ENCODE data around the gene ATXN7L1. TPM values are rescaled to one million over a fixed set of nuclear protein-coding genes. Genes with fewer than 3 reads are reported as not detected.

Gene ATXN7L1
- polyA plus RNA-seq, 1 donor from 2014 or later, result 17.8 TPM

DNA sequence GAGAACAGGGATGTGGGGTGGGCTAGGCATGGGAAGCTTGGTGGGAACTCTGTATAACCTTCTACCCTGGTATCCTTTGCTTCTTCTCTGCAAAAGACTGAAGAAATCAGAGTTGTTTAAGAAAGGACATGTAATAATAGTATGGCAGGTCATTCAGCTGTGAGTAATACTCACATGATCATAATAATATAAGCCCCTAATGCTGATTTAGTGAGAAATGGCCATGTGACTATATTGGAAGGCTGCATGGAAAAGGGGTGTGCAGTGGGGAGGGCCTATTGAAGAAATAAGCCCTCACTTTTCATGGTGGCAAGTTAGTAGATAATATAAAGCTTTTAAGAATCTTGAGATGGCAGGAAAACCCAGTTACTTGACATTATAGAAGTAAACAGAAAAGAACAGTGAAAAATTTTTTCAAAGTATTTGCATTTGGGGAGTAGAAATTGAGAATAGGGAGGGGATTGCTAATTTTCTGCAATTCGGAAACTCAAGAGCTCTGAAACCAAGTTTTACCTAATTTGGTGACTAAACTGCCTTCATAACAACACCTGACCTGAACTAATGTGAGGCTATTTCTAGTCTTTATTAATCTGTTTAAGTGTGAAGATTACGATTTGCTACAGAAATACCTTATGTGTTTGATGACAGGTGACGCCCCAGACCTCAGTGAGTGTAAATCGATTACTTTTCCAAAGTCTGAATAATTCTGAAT, 44.4 kb downstream of the ATXN7L1 start:
- H3K9me3 Mint-ChIP-seq, result peaks cover 0 to 1% (median 0%) of the 10 kb centered on the region in 3 donors
- H3K4me3 Mint-ChIP-seq, result peak overlapping the region in 1 of 4 donors; percentile 24
- H3K27ac Mint-ChIP-seq, result peak overlapping the region in 1 of 3 donors; percentile 63
- peaks cover 2% of the 10 kb centered on the region for H3K36me3 Mint-ChIP-seq
- H3K27me3 Mint-ChIP-seq, result peaks cover 4% of the 10 kb centered on the region
- peaks cover 0 to 2% (median 0%) of the 10 kb centered on the region in 3 donors for H3K4me1 Mint-ChIP-seq

DNA sequence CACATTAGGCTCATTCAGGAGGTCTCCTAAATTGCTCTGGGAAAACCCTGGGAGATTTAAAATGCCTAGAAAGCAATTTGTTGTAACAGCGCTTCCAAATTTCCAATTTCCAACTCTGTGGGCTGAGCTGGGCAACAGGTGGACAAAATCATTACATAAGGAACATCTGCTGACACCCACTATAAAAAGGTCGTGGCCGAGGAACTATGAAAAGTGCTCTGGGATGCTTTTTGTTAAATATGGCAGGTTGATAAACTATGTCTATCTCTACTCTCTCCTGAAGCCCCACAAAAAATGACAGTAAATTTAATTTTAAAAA, 45.1 kb downstream of the ATXN7L1 start:
- Mint-ChIP-seq H3K36me3 (peaks cover 2% of the 10 kb centered on the region), H3K4me1 (peaks cover 0 to 2% (median 0%) of the 10 kb centered on the region in 3 donors), H3K27ac (no peak overlapping the region), H3K4me3 (no peak overlapping the region), H3K9me3 (peaks cover 0 to 1% (median 0%) of the 10 kb centered on the region in 3 donors), H3K27me3 (peaks cover 4% of the 10 kb centered on the region)

DNA sequence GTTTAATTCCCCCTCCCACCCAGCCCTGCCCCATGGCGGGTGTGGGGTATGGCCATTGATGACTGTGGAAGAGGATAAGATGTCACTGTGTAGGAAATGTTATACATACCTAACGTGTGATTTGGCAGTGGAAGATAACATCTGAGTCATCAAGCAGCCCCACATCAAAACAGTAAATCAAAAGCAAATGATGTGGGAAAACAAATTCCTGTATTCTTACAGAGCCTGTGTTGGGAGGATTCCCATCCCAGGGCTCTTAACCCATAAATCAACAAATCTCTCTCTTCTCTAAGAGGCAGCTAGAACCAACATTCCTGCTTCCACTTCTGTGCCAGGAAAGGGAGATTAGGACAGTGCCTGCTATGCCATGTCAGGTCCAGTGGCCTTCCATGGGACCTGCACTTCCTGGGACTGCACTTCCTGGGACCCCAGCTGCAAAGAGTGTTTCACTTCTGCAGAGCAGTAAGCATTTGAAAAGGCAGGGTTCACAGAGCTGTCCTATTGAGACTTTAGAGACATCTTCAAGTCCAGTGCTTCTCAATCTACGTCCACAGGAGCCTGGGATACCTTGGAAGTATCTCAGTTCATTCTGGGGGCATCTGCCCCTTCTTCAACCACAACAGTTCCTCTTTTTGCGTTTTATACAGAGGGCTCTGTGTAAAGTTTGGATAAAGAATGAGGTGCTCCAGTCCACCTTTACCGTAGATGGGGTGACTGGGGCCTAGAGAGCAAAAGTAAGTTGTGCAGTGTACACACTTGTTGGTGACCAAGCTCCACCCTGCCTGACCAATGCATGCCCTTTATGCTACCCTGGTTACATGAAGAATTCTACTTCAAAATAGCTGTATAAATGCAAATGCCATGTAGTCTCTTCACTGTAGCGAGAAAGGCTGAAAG, 45.7 kb downstream of the ATXN7L1 start:
- Mint-ChIP-seq H3K9me3 (peaks cover 0 to 1% (median 0%) of the 10 kb centered on the region in 3 donors), H3K4me3 (no peak overlapping the region), H3K27ac (no peak overlapping the region), H3K27me3 (peaks cover 4% of the 10 kb centered on the region), H3K36me3 (no peaks in the 10 kb centered on the region), H3K4me1 (peaks cover 0 to 2% (median 0%) of the 10 kb centered on the region in 3 donors)

DNA sequence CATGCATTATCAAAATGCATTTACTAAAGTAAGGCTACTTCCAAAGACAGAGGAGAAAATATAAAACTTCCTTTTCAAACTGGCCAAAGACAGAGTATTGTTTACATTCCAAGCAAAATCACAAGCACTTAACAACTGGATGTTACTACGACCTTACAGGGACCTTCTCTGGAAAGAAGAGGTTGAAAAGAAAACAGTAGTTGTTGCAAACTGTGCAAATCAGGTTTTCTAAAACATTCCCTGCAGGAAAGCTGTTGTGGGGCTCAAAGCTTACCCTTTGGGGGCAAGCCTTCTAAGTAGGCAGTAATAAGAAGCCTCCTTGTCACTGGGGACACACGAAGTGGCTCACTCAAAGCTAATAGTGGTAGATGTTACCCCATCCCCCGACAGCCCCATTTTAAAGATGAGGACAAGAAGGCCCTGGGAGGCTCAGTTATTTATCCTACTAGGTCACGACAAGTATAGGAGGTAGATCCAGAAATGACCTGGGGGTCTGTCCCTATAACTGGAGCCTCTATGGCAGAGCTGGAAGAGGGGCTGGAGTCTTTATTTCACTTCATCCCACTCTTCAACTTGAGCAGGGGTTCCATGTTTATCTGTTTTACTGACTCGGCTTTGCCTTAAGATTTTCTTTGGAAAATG, 46.6 kb downstream of the ATXN7L1 start:
- H3K9me3 Mint-ChIP-seq, result peaks cover 0 to 3% (median 1%) of the 10 kb centered on the region in 3 donors
- H3K4me3 Mint-ChIP-seq, result no peak overlapping the region
- peaks cover 4% of the 10 kb centered on the region for H3K27me3 Mint-ChIP-seq
- peaks cover 0 to 2% (median 0%) of the 10 kb centered on the region in 3 donors for H3K4me1 Mint-ChIP-seq
- no peaks in the 10 kb centered on the region for H3K36me3 Mint-ChIP-seq
- no peak overlapping the region for H3K27ac Mint-ChIP-seq

DNA sequence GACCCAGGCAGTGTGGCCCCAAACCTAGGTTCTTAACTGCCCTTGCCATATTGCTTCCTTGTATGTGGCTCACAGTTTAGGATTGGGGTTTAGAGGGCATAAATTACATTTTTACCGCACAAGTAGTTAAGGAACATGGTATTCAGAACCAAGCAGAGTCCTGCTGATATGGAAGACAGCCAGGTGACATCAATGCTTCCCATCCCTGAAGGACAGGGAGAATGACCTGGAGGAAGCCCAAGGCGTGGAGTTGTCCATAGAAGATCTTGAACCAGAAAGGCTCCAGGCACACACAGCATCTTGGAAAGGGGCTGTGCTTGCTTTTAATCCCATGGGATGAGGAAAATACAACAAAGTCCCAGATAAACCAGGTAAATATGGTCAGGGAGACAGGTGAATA, 48.3 kb downstream of the ATXN7L1 start:
- Mint-ChIP-seq H3K9me3 (peaks cover 0 to 4% (median 3%) of the 10 kb centered on the region in 3 donors), H3K27me3 (peaks cover 3% of the 10 kb centered on the region), H3K4me1 (peaks cover 0 to 2% (median 0%) of the 10 kb centered on the region in 3 donors), H3K4me3 (no peak overlapping the region), H3K36me3 (peaks cover 4% of the 10 kb centered on the region), H3K27ac (no peak overlapping the region)

DNA sequence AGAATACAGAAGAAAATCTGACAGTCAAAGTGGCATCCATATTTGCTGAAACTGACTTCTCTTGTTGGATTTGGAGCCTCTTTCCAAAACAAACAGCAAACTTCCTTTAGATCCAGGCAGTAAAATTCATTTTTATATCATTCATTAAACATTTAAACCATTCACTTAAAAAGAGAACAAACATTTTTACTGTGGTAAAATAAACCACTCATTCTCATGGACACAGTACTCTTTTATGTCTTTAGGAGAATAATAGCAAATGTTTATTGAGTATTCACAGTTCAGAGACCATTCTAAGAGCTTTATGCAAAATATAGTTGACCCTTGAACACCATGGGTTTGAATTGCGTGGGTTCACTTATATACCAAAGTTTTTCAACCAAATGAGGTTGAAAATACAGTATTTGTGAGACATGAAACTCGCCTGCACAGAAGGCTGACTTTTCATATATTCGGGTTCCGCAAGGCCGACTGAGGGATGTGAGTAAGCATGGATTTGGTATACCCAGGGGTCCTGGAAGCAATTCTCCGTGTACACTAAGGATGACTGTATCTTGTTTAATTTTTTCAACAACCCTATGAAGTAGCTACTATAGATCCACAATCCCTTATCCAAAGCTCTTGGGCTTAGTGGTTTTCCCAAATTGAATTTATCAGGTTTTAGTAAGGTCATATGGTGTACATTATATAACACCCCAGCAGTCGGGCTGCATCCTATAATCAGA, 49.1 kb downstream of the ATXN7L1 start:
- Mint-ChIP-seq H3K36me3 (peaks cover 4% of the 10 kb centered on the region), H3K27me3 (peaks cover 3% of the 10 kb centered on the region), H3K4me1 (peaks cover 0 to 2% (median 0%) of the 10 kb centered on the region in 3 donors), H3K4me3 (no peak overlapping the region), H3K27ac (no peak overlapping the region), H3K9me3 (peaks cover 0 to 4% (median 3%) of the 10 kb centered on the region in 3 donors)

DNA sequence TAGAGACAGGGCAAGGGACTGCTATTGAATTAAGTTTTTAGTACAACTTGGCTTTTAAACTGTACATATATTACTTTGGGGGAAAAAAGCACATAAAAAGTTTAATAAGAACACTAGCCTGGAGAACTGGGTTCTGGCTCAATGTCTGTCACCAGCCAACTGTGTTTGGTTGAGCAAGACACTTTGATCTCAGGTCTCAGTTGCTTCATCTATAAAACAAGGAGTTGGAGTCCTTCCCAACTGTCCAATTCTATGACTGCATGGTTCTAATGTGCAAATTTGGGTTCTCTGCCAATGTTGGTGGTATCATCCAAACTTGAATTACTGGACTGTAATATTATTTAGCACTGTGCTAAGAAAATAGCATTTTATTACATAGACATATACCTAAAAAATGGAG, 50.3 kb downstream of the ATXN7L1 start:
- peaks cover 0 to 2% (median 0%) of the 10 kb centered on the region in 3 donors for H3K4me1 Mint-ChIP-seq
- H3K27ac Mint-ChIP-seq, result no peak overlapping the region
- H3K36me3 Mint-ChIP-seq, result peaks cover 4% of the 10 kb centered on the region

DNA sequence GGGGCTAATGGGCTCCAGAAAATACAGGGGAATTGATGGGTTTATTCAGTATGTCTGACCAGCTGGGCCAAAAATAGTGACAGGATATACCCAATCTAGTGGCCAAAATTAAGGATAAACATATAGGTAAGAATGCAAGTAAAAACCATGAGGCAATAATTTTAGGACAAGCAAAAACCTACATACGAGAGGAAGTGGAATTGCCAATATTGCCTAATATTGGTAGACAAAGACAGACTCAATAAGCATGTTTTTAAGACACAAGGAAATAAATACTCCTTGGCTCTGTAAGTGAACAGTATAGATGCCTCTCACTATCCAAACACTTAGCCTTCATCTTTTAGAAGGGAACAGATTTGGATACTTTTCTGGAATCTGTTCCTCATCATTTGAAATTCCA, 51.0 kb downstream of the ATXN7L1 start:
- Mint-ChIP-seq H3K27me3 (peaks cover 3% of the 10 kb centered on the region), H3K36me3 (peaks cover 4% of the 10 kb centered on the region), H3K4me1 (peaks cover 0 to 2% (median 0%) of the 10 kb centered on the region in 3 donors), H3K9me3 (peaks cover 0 to 4% (median 3%) of the 10 kb centered on the region in 3 donors), H3K27ac (no peak overlapping the region), H3K4me3 (no peak overlapping the region)

More for the DNA sequence above, 50.3 kb downstream of the ATXN7L1 start:
- peaks cover 3% of the 10 kb centered on the region for H3K27me3 Mint-ChIP-seq
- H3K9me3 Mint-ChIP-seq, result peaks cover 0 to 4% (median 3%) of the 10 kb centered on the region in 3 donors
- no peak overlapping the region for H3K4me3 Mint-ChIP-seq

DNA sequence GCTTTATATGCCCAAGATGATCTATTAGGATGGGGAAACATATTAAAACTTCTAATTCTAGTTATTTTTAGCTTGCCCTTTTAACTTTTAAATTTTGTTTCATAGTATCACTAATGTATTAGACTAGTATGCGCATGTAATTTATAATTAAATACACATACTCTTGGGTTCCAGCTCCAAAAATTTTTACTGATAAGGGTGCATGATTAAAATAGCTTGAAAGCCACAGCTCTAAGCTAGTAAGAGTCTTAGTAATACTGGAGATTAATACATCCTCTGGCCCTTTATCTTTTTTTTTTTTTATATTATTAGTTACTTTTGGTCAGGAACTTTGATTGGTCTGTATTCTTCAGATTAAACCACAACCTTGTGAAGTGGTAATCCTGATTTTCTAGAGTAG, 53.6 kb downstream of the ATXN7L1 start:
- H3K9me3 Mint-ChIP-seq, result peaks cover 0 to 4% (median 3%) of the 10 kb centered on the region in 3 donors
- no peak overlapping the region for H3K27ac Mint-ChIP-seq
- peaks cover 4% of the 10 kb centered on the region for H3K36me3 Mint-ChIP-seq
- H3K4me1 Mint-ChIP-seq, result peaks cover 0 to 2% (median 0%) of the 10 kb centered on the region in 3 donors
- H3K27me3 Mint-ChIP-seq, result peaks cover 3% of the 10 kb centered on the region
- H3K4me3 Mint-ChIP-seq, result no peak overlapping the region

DNA sequence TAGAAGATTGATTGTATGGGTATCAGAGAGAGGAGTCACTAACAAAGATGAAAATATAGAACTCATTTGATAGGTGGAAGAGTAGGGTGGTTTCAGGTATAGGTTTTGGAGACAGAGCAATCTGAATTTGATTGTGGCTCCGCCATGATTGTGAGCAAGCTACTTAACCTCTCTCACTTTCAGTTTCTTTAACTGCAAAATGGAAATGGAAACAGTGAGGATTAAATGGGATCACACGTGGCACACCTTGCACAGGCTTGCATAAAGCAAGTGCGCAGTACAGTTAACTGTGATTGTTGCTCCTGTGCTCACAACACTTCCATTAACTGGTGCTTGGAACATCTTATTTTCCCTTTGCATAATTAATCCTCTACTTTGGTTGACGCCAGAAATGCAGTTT, 54.9 kb downstream of the ATXN7L1 start:
- peaks cover 4% of the 10 kb centered on the region for H3K36me3 Mint-ChIP-seq
- H3K9me3 Mint-ChIP-seq, result peaks cover 0 to 4% (median 3%) of the 10 kb centered on the region in 3 donors
- peaks cover 3% of the 10 kb centered on the region for H3K27me3 Mint-ChIP-seq
- no peak overlapping the region for H3K4me3 Mint-ChIP-seq
- H3K4me1 Mint-ChIP-seq, result peaks cover 0 to 6% (median 2%) of the 10 kb centered on the region in 3 donors
- no peak overlapping the region for H3K27ac Mint-ChIP-seq

DNA sequence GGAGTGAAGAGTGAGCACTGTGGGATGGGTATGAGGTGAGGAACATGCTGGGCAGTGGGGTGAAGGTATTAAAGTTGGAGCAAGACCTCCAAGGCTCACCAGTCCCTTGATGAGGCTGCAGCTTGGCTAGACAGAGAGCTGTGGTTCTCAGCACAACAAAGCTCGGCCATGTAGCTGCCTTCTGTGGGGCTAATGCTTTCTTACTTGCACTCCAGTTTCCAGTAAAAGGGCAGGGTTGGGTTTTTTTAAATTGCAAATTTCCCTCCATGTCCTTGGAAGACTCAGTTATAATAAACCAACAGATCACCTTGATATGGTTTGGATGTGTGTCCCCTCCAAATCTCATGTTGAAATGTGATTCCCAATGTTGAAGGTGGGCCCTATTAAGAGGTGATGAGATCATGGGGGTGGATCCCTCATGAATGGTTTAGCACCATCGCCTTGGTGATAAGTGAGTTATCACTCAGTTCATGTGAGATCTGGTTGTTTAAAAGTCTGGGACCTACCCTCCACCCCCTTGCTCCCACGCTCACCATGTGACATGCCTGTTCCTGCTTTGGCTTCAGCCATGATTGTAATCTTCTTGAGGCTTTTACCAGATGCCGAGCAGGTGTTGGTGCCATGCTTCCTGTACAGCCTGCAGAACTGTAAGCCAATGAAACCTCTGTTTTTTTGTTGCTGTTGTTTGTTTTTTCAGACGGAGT, 55.9 kb downstream of the ATXN7L1 start:
- Mint-ChIP-seq H3K9me3 (peaks cover 0 to 4% (median 3%) of the 10 kb centered on the region in 3 donors), H3K4me3 (no peak overlapping the region), H3K4me1 (peaks cover 2 to 11% (median 4%) of the 10 kb centered on the region in 3 donors), H3K27me3 (peaks cover 3% of the 10 kb centered on the region), H3K36me3 (peaks cover 4% of the 10 kb centered on the region), H3K27ac (no peak overlapping the region)

DNA sequence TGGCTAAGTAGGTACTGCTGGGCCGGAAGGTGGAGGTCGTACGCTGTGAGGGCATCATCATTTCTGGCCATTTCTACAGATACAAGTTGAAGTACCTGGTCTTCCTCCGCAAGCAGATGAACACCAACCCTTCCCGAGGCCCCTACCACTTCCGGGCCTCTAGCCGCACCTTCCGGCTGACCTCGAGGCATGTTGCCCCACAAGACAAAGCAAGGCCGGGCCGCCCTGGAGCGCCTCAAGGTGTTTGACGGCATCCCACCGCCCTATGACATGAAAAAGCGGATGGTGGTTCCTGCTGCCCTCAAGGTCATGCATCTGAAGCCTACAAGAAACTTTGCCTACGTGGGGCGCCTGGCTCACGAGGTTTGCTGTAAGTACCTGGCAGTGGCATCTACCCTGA, 56.8 kb downstream of the ATXN7L1 start:
- Mint-ChIP-seq H3K4me3 (peak overlapping the region in 1 of 4 donors; percentile 23), H3K27ac (no peak overlapping the region), H3K9me3 (peaks cover 0 to 3% (median 0%) of the 10 kb centered on the region in 3 donors), H3K27me3 (peaks cover 3% of the 10 kb centered on the region), H3K36me3 (peaks cover 4% of the 10 kb centered on the region), H3K4me1 (peaks cover 4 to 11% (median 5%) of the 10 kb centered on the region in 3 donors)

DNA sequence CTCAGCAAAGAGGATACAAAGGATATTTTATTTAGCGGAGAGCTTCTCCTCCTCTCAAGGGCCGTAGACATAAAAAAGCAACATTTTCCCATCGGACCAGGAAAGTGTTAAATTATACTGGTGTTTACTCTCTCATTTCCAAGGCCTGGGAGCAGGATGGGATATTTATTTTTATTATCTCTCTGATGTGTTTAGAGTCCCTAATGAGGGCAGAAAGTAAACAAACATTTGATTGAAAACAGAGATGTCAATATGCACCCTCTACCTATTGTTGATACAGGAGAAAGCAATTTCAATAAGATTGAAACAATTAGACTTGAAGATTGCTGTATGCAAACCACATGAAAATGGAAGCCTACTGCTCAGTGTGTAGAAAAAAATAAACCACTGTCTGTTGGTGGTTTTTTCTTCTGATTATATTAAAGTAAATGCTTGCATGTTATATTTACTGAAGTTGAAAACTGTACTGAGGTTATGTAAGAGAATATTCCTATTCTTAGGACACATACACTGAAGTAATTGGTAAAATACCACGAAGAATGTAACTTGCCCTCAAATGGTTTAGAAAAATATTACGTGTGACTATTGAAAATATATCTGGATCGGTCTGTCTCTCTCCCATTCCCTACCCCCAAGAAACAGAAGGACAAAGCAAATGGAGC, 59.3 kb downstream of the ATXN7L1 start:
- peaks cover 2% of the 10 kb centered on the region for H3K27me3 Mint-ChIP-seq
- no peaks in the 10 kb centered on the region for H3K36me3 Mint-ChIP-seq
- H3K4me3 Mint-ChIP-seq, result no peak overlapping the region
- no peaks in the 10 kb centered on the region for H3K9me3 Mint-ChIP-seq
- peaks cover 2 to 11% (median 5%) of the 10 kb centered on the region in 3 donors for H3K4me1 Mint-ChIP-seq
- no peak overlapping the region for H3K27ac Mint-ChIP-seq

Measured in IgD-negative memory B cell (primary cell).